IMR-90 (cell line): ENCODE results near the gene GCNT2. TPM values are rescaled to one million over a fixed set of nuclear protein-coding genes. Genes with fewer than 3 reads are reported as not detected.

Source experiments
- ATAC-seq: fragments of 200-7000 bp; cut with Tn5 transposase; 2 replicates; pipeline ENCODE4 v1.9.1; 2020; ENCODE audit warnings: low read depth, mild to moderate bottlenecking, moderate library complexity
- BruUV-seq: library from RNA; stranded (reverse); fragments of 400-500 nt; replicated peaks from 2 replicates; lab custom pipeline; 2021; lab: Mats Ljungman, UMichigan
- CTCF ChIA-PET: fragments of 300-600 bp; formaldehyde crosslinking; extraction: SDS; loops from one replicate; lab custom pipeline; 2021; ENCODE audit warnings: antibody characterized with exemption; lab: Yijun Ruan, JAX
- POLR2A ChIA-PET: fragments of 300-600 bp; sonication (Branson Sonifier 250); formaldehyde crosslinking; loops from one replicate; lab custom pipeline; 2022; ENCODE audit warnings: antibody characterized with exemption; ENCODE audit not compliant: unreplicated experiment; lab: Charles Lee
- DNase-seq: peaks from one replicate; pipeline ENCODE4 v3.0.0; 2013
- H2AFZ ChIP-seq: replicated peaks from 2 replicates; pipeline ENCODE3; 2013; ENCODE audit warnings: low read length, mild to moderate bottlenecking; ENCODE audit not compliant: poor library complexity
- H2AK5ac ChIP-seq: 2 replicates; pipeline ENCODE4 v1.6.1; 2013; ENCODE audit warnings: low read depth, low read length, inconsistent platforms
- H2AK9ac ChIP-seq: replicated peaks from 2 replicates; pipeline ENCODE3; 2013; ENCODE audit warnings: mild to moderate bottlenecking, low read depth, low read length, moderate library complexity; ENCODE audit not compliant: poor library complexity
- H2BK120ac ChIP-seq: 2 replicates; pipeline ENCODE4 v1.6.1; 2013; ENCODE audit warnings: low read depth, low read length, inconsistent platforms
- H2BK15ac ChIP-seq: 3 replicates; pipeline ENCODE4 v1.6.1; 2013; ENCODE audit warnings: low read depth, low read length, inconsistent platforms
- H2BK20ac ChIP-seq: 2 replicates; pipeline ENCODE4 v1.6.1; 2013; ENCODE audit warnings: low read depth, mild to moderate bottlenecking, inconsistent platforms, low read length, moderate library complexity
- H2BK5ac ChIP-seq: 2 replicates; pipeline ENCODE4 v1.6.1; 2013; ENCODE audit warnings: mild to moderate bottlenecking, low read depth, low read length, inconsistent platforms; ENCODE audit not compliant: poor library complexity, severe bottlenecking
- H3K14ac ChIP-seq: replicated peaks from 2 replicates; pipeline ENCODE4 v1.6.1; 2013; ENCODE audit warnings: low read depth, low read length, inconsistent platforms
- H3K18ac ChIP-seq: 2 replicates; pipeline ENCODE4 v1.6.1; 2013; ENCODE audit warnings: low read depth, low read length, control low read depth
- H3K23ac ChIP-seq: 2 replicates; pipeline ENCODE4 v1.6.1; 2013; ENCODE audit warnings: low read depth, low read length, inconsistent platforms
- H3K27ac ChIP-seq: 2 replicates; pipeline ENCODE4 v1.5.1; 2013; ENCODE audit warnings: mild to moderate bottlenecking, control low read depth, low read length; ENCODE audit not compliant: insufficient read depth
- H3K27me3 ChIP-seq: 2 replicates; pipeline ENCODE4 v1.6.1; 2013; ENCODE audit warnings: low read length; ENCODE audit not compliant: control insufficient read depth, insufficient read depth
- H3K36me3 ChIP-seq: 2 replicates; pipeline ENCODE4 v1.6.1; 2013; ENCODE audit warnings: low read length, mixed read lengths; ENCODE audit not compliant: control insufficient read depth, insufficient read depth
- H3K4ac ChIP-seq: 2 replicates; pipeline ENCODE4 v1.6.1; 2013; ENCODE audit warnings: low read depth, low read length, inconsistent platforms
- H3K4me1 ChIP-seq: 2 replicates; pipeline ENCODE4 v1.6.1; 2013; ENCODE audit warnings: low read length, mixed read lengths; ENCODE audit not compliant: control insufficient read depth, insufficient read depth
- H3K4me2 ChIP-seq: 2 replicates; pipeline ENCODE4 v1.6.1; 2013; ENCODE audit warnings: low read depth, mild to moderate bottlenecking, control low read depth, low read length, moderate library complexity
- H3K4me3 ChIP-seq: 2 replicates; pipeline ENCODE4 v1.5.1; 2013; ENCODE audit warnings: low read depth, mild to moderate bottlenecking, control low read depth, low read length, moderate library complexity; ENCODE audit not compliant: insufficient read depth
- H3K56ac ChIP-seq: 2 replicates; pipeline ENCODE4 v1.6.1; 2013; ENCODE audit warnings: low read length, inconsistent platforms; ENCODE audit not compliant: insufficient read depth; ENCODE audit errors: extremely low read depth
- H3K79me1 ChIP-seq, 2 experiments: 2 replicates each; pipeline ENCODE4 v1.6.1; 2013; ENCODE audit warnings: low read length in 2 of 2, inconsistent platforms in 1 of 2, low read depth in 1 of 2
- H3K9ac ChIP-seq: 2 replicates; pipeline ENCODE4 v1.6.1; 2013; ENCODE audit warnings: low read depth, low read length, control low read depth
- H3K9me1 ChIP-seq: 2 replicates; pipeline ENCODE4 v1.6.1; 2013; ENCODE audit warnings: low read length, inconsistent platforms; ENCODE audit not compliant: insufficient read depth
- H3K9me3 ChIP-seq: 2 replicates; pipeline ENCODE4 v1.6.1; 2013; ENCODE audit warnings: low read length; ENCODE audit not compliant: control insufficient read depth, insufficient read depth
- H4K20me1 ChIP-seq: 2 replicates; pipeline ENCODE4 v1.6.1; 2013; ENCODE audit warnings: low read length, inconsistent platforms; ENCODE audit not compliant: insufficient read depth
- H4K5ac ChIP-seq: 2 replicates; pipeline ENCODE4 v1.6.1; 2013; ENCODE audit warnings: mild to moderate bottlenecking, low read depth, low read length, control low read depth
- H4K8ac ChIP-seq, 2 experiments: 2 replicates each; pipeline ENCODE4 v1.6.1; 2013; ENCODE audit warnings: low read depth in 2 of 2, low read length in 2 of 2, control low read depth in 1 of 2, inconsistent platforms in 1 of 2
- H4K91ac ChIP-seq: 2 replicates; pipeline ENCODE4 v1.6.1; 2013; ENCODE audit warnings: low read depth, low read length, inconsistent platforms; ENCODE audit not compliant: insufficient read depth
- BHLHE40 ChIP-seq: fragments of 150-350 bp; IDR thresholded peaks from 2 replicates; pipeline ENCODE4 v1.6.1; 2016; ENCODE audit warnings: mild to moderate bottlenecking, low read depth, low read length
- CEBPB ChIP-seq: IDR thresholded peaks from 2 replicates; pipeline ENCODE4 v1.6.1; 2012; ENCODE audit warnings: low read depth, low read length, improper control_type of control experiment
- FOS ChIP-seq: fragments of 150-350 bp; IDR thresholded peaks from 2 replicates; pipeline ENCODE4 v1.6.1; 2016; ENCODE audit warnings: low read depth, low read length
- MAFK ChIP-seq: IDR thresholded peaks from 2 replicates; pipeline ENCODE4 v1.6.1; 2012; ENCODE audit warnings: low read depth, low read length, improper control_type of control experiment
- NFE2L2 ChIP-seq: fragments of 150-350 bp; IDR thresholded peaks from 2 replicates; pipeline ENCODE4 v1.6.1; 2016; ENCODE audit warnings: low read depth, mild to moderate bottlenecking, low read length
- POLR2A ChIP-seq: IDR thresholded peaks from 2 replicates; pipeline ENCODE4 v1.6.1; 2012; ENCODE audit warnings: mild to moderate bottlenecking, low read depth, low read length
- RCOR1 ChIP-seq: IDR thresholded peaks from 2 replicates; pipeline ENCODE4 v1.6.1; 2012; ENCODE audit warnings: mild to moderate bottlenecking, low read length, improper control_type of control experiment; ENCODE audit not compliant: insufficient replicate concordance
- SMC3 ChIP-seq: fragments of 150-350 bp; IDR thresholded peaks from 2 replicates; pipeline ENCODE4 v1.6.1; 2016; ENCODE audit warnings: low read depth, mild to moderate bottlenecking, antibody characterized with exemption, low read length, moderate library complexity
- WGBS, 2 experiments: methylation state at CpG; one replicate each; pipeline versions ENCODE4 v1.1.5 to v1.1.7; 2013; ENCODE audit warnings: missing lambda C conversion rate in 2 of 2; ENCODE audit not compliant: insufficient read length in 1 of 2; ENCODE audit errors: extremely low coverage in 2 of 2; 5-methylcytosine and 5-hydroxymethylcytosine counted together
- dilution Hi-C: fragments of 300-500 bp; cut with HindIII; formaldehyde crosslinking; loops from one replicate; pipeline ENCODE4 v1.14.3; 2018; ENCODE audit warnings: low sequenced_read_pairs; ENCODE audit not compliant: unreplicated experiment
- in situ Hi-C: fragments of 300-500 bp; cut with MboI; formaldehyde crosslinking; loops from 3 replicates; pipeline ENCODE4 v1.14.3; 2019; ENCODE audit warnings: low sequenced_read_pairs, inconsistent platforms, mixed read lengths
- intact Hi-C: fragments of 100-400 bp; cut with micrococcal nuclease; formaldehyde crosslinking; loops from 2 replicates; pipeline ENCODE4 v1.10.0; 2022
- polyA plus RNA-seq, 3 experiments: library from polyadenylated mRNA; depleted of rRNA; stranded (reverse); fragments of >200 nt; gene quantifications; 2 replicates each; pipeline ENCODE4 v1.2.3, GENCODE V29; 2012; ENCODE audit warnings: low replicate concordance in 1 of 3
- total RNA-seq: library from RNA; depleted of rRNA; stranded (reverse); fragments of >200 nt; gene quantifications from 2 replicates; pipeline ENCODE4 v1.2.3, GENCODE V29; 2012
- TF ChIP-seq, protein P1 (sequence below): conservative IDR thresholded peaks from 2 replicates; pipeline ENCODE4 v1.5.1; 2012; ENCODE audit warnings: mild to moderate bottlenecking, low read depth, low read length, improper control_type of control experiment
- TF ChIP-seq, protein P2 (sequence below): fragments of 150-350 bp; IDR thresholded peaks from 2 replicates; pipeline ENCODE4 v1.6.1; 2017; ENCODE audit warnings: mild to moderate bottlenecking, antibody characterized with exemption, low read length, low read depth

The GCNT2 gene
- total and polyA plus RNA-seq, 2 of the 4 experiments (the other 2 are of a cell fraction): 0.34 to 0.90 TPM

DNA sequence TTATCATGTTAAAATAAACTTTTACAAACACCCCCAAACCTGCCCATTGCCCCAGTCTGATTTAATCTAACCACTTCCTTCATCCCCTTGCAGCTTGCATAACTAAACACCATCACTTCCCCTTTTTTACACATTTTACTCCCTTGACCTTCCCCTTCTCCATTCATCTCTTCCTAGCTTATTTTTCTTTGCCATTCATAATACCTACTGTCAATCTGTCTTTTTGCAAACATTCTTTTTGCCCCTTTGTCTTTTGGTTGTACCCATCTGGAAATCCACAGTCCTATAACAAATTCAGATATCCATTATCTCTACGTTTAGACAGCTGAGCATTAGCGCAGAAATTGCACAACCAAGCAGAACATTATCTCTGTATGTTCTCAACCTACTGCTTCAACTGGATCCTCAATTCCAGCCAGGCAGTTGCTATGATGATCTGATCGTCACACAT, 122.1 kb downstream of the GCNT2 start:
- Histone ChIP-seq H3K36me3 (no peaks in the 10 kb centered on the region), H2BK20ac (no peak overlapping the region), H3K27ac (no peak overlapping the region), H3K4ac (no peak overlapping the region), H2AK5ac (no peak overlapping the region), H2BK120ac (no peak overlapping the region), H2BK5ac (no peak overlapping the region), H3K23ac (no peak overlapping the region), H4K5ac (no peak overlapping the region), H3K27me3 (no peaks in the 10 kb centered on the region), H3K9me3 (no peaks in the 10 kb centered on the region; the same call in 1 of the 2 replicates), H3K4me3 (no peak overlapping the region), H2AK9ac (no peak overlapping the region), H3K56ac (no peak overlapping the region), H3K4me2 (no peak overlapping the region), H3K18ac (no peak overlapping the region), H4K8ac (no peak overlapping the region), H3K79me1 (no peaks in the 10 kb centered on the region), H3K4me1 (no peaks in the 10 kb centered on the region), H3K14ac (no peak overlapping the region), H3K9ac (no peak overlapping the region), H2AFZ (no peak overlapping the region), H4K20me1 (no peaks in the 10 kb centered on the region), H3K9me1 (no peaks in the 10 kb centered on the region), H2BK15ac (no peak overlapping the region), H4K91ac (no peak overlapping the region)
- dilution Hi-C loops: no loop called here
- TF ChIP-seq NFE2L2: no peak
- TF ChIP-seq CEBPB: no peak
- no peak for TF ChIP-seq RCOR1
- TF ChIP-seq, protein P1, sequence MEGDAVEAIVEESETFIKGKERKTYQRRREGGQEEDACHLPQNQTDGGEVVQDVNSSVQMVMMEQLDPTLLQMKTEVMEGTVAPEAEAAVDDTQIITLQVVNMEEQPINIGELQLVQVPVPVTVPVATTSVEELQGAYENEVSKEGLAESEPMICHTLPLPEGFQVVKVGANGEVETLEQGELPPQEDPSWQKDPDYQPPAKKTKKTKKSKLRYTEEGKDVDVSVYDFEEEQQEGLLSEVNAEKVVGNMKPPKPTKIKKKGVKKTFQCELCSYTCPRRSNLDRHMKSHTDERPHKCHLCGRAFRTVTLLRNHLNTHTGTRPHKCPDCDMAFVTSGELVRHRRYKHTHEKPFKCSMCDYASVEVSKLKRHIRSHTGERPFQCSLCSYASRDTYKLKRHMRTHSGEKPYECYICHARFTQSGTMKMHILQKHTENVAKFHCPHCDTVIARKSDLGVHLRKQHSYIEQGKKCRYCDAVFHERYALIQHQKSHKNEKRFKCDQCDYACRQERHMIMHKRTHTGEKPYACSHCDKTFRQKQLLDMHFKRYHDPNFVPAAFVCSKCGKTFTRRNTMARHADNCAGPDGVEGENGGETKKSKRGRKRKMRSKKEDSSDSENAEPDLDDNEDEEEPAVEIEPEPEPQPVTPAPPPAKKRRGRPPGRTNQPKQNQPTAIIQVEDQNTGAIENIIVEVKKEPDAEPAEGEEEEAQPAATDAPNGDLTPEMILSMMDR: no peak
- TF ChIP-seq FOS: no peak
- no peak for TF ChIP-seq SMC3
- no peak for TF ChIP-seq POLR2A
- TF ChIP-seq, protein P2, sequence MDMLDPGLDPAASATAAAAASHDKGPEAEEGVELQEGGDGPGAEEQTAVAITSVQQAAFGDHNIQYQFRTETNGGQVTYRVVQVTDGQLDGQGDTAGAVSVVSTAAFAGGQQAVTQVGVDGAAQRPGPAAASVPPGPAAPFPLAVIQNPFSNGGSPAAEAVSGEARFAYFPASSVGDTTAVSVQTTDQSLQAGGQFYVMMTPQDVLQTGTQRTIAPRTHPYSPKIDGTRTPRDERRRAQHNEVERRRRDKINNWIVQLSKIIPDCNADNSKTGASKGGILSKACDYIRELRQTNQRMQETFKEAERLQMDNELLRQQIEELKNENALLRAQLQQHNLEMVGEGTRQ: no peak
- no peak for TF ChIP-seq MAFK
- no peak for TF ChIP-seq BHLHE40
- intact Hi-C loops: no loop called here
- 75% methylated on average over 1 of the region's 3 CpGs; no CpG with 5 or more reads in 1 of the 2 experiments for WGBS, 2 experiments
- in situ Hi-C loops: no loop called here
- ATAC-seq (no peak), DNase-seq (no peak)
- ChIA-PET POLR2A (no interaction called here), CTCF (no interaction called here)
- BruUV-seq: no TSS peak
